ENCODE results near the gene FAT1.
A peak's percentile ranks its signal among the peaks of the same experiment; 100 is the strongest.

FAT1 gene

DNA sequence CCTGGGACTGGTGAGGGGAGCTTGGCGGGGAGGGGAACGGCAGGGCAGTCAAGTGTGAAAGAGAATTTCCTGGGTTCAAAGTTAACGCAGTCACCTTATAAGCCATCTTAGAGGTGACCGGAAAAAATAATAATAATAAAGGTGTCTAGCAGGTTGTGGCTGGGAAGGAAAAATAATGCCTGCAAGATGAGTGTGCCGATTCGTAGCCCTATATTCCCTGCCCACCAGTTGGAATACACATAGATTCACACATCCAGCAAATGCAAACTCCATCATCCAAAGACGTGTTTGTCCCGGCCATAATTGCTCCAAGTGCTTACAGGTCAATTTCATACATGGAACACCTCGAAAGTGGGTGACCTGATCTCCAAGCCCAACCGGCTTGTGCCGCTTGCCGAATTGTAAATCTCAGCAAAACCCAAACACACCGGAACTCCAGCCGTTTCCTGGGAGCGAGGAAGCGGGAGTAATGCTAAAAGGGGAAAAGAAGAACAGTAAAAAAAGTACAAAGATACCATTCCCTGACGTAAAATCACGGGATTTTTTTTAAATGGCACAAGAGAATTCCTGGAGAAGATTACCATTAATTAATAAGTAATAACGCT, 1.3 kb upstream of the FAT1 start:
- Histone ChIP-seq H3K27ac (ENCODE audit: insufficient read depth in 1 of 2, low read depth in 1 of 2, low read length in 2 of 2, poor library complexity in 1 of 2, severe bottlenecking in 2 of 2) (no peak overlapping the region), H3K4me3 (ENCODE audit: control insufficient read depth in 1 of 7, extremely low read depth in 1 of 7, insufficient read depth in 4 of 7, low read depth in 2 of 7, low read length in 6 of 7) (peak overlapping the region in 3 of 7 experiments; percentile 66 to 75 (median 74)), H3K4me1 (ENCODE audit: control extremely low read depth in 1 of 4, control insufficient read depth in 4 of 4, insufficient read depth in 4 of 4, low read length in 3 of 4) (peaks cover 0 to 38% (median 24%) of the 10 kb centered on the region in 4 experiments), H3K36me3 (ENCODE audit: control insufficient read depth in 4 of 4, insufficient read depth in 4 of 4, low read length in 3 of 4) (no peaks in the 10 kb centered on the region), H3K27me3 (replicated peaks in 2 of 5; ENCODE audit: control insufficient read depth in 4 of 5, insufficient read depth in 5 of 5, low read length in 4 of 5) (peaks cover 29 to 93% (median 43%) of the 10 kb centered on the region in 5 experiments), H3K9me3 (ENCODE audit: control extremely low read depth in 1 of 5, control insufficient read depth in 4 of 5, insufficient read depth in 2 of 5, low read depth in 1 of 5, low read length in 4 of 5) (peaks cover 4 to 12% (median 7%) of the 10 kb centered on the region in 5 experiments)
- DNase-seq = peak in 2 of 3 donors; percentile 12 to 15
- POLR2A ChIA-PET = no interaction called here
- WGBS (ENCODE audit: insufficient coverage) = 10% methylated on average over 6 of the region's 19 CpGs
- CTCF ChIA-PET = no interaction called here

DNA sequence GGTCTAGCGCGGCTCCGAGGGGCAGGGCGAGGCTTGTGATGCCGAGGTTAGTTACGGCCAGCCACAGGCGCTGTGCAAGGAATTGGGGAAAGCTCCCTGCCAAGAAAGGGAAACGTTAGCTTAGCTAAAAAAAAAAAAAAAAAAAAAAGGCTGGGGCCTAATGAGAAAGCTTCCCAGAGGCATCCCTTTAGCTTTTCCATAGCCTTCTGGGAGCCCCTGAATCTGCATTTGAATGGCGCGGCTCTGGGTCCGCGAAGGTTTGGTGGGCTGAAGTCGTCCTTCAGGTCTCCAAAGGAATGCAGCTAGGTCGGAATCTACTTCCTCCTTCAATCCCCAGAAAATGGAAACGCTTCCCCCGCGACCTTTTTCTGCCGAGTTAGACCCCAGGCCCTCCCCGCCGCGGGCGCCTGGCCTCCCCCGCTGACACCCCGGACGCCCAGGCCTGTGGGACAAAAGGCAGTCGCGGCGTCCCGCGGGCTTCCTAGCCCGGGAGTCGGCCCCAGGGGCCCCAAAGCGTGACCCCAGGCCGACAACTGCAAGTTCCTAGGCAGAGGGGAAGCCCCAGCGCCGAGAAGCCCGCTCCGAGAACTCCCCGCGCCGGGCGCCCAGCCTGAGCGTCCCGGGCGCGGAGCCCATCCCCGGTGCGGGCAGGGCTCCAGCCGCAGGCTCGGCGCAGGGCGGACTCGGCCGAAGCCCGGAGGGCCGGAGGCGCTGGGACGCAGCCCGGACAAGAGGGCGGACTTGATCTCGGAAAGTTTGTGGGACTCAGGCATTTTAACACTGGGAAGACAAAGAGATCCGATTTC, 605 bp upstream of the FAT1 start:
- peak overlapping the region; percentile 26 to 75 (median 66) for H3K4me3 ChIP-seq (ENCODE audit: control insufficient read depth in 1 of 7, extremely low read depth in 1 of 7, insufficient read depth in 4 of 7, low read depth in 2 of 7, low read length in 6 of 7)

DNA sequence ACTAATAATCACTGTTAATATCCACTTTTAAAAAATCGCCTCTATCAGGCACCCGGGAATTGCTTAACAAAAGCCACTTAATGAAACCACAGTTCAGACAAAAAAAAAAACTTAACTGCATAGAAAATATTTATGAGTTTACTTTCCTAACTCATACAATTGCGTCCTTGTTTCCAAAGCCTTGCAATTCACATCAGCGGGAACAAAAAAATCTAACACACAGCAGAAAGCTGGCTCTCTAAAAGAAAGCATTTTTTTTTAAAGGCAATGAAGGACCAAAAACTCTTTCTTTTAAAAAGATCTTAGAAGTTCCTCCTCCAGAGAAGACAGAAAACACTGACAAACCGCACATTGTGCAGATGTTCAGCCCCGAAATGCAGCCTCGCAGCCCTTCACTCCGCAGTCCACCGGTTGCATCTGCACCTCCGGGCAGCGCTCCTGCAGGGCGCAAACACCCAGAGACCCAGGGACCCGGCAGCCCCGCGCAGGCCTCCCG, 812 bp downstream of the FAT1 start:
- 3% methylated on average over 10 of the region's 16 CpGs for WGBS (ENCODE audit: insufficient coverage)

More for the DNA sequence above, 605 bp upstream of the FAT1 start:
- H3K9me3 ChIP-seq (ENCODE audit: control extremely low read depth in 1 of 5, control insufficient read depth in 4 of 5, insufficient read depth in 2 of 5, low read depth in 1 of 5, low read length in 4 of 5) = peaks cover 7 to 19% (median 9%) of the 10 kb centered on the region in 5 experiments
- H3K27me3 ChIP-seq (replicated peaks in 2 of 5; ENCODE audit: control insufficient read depth in 4 of 5, insufficient read depth in 5 of 5, low read length in 4 of 5) = peaks cover 28 to 92% (median 43%) of the 10 kb centered on the region in 5 experiments
- no peaks in the 10 kb centered on the region for H3K36me3 ChIP-seq (ENCODE audit: control insufficient read depth in 4 of 4, insufficient read depth in 4 of 4, low read length in 3 of 4)
- 1% methylated on average over 51 of the region's 62 CpGs for WGBS (ENCODE audit: insufficient coverage)
- H3K4me1 ChIP-seq (ENCODE audit: control extremely low read depth in 1 of 4, control insufficient read depth in 4 of 4, insufficient read depth in 4 of 4, low read length in 3 of 4) = peaks cover 0 to 38% (median 24%) of the 10 kb centered on the region in 4 experiments
- ChIA-PET CTCF (interaction anchor here (0.6 kb wide), 1 partner anchor 520 kb away, joined by 3 read pairs; no protein-coding TSS in a partner anchor), POLR2A (no interaction called here)
- no peak overlapping the region for H3K27ac ChIP-seq (ENCODE audit: insufficient read depth in 1 of 2, low read depth in 1 of 2, low read length in 2 of 2, poor library complexity in 1 of 2, severe bottlenecking in 2 of 2)
- DNase-seq = peak in 2 of 3 donors; percentile 31 to 36

DNA sequence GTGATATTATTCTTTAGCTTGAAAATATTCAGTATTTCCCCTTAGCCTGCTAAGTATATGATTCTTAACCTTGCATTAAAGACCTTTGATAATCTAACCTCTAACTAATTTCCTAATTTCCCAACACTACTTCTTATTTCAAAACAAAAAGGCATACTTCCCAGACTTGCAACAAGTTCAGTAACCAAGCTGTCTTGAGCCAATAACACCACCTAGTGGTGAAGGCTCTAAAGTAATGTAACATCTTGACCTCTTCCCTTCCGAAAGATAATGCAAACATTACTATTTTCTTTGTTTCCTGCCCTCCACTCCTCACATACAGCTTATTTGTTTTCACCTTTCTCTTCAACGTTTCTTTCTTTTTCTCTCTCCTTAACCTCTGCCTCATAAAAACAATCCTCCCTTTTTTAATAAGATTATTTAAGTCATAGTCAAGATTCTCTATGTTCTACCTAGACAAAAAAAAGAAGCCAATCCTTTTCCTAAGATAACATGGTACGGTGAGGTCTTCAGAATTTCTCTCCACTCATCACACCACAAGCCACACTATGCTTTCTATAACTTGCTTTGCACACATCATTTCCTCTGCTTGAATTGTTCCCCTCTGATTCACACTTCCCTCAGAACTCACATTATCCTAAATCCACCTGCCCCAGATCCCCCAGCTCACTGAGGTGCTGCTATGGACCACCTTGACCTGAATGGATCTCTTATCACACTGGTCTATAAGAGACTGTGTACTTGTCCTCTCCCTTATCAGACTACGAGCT, 3.5 kb downstream of the FAT1 start:
- peaks cover 7 to 30% (median 11%) of the 10 kb centered on the region in 5 experiments for H3K9me3 ChIP-seq (ENCODE audit: control extremely low read depth in 1 of 5, control insufficient read depth in 4 of 5, insufficient read depth in 2 of 5, low read depth in 1 of 5, low read length in 4 of 5)
- H3K27ac ChIP-seq (ENCODE audit: insufficient read depth in 1 of 2, low read depth in 1 of 2, low read length in 2 of 2, poor library complexity in 1 of 2, severe bottlenecking in 2 of 2) = no peak overlapping the region
- H3K4me3 ChIP-seq (ENCODE audit: control insufficient read depth in 1 of 7, extremely low read depth in 1 of 7, insufficient read depth in 4 of 7, low read depth in 2 of 7, low read length in 6 of 7) = no peak overlapping the region
- POLR2A ChIA-PET = no interaction called here
- CTCF ChIA-PET = interaction anchor here (1.8 kb wide), 1 partner anchor 10 kb away, joined by 6 read pairs; no protein-coding TSS in a partner anchor
- peak in 2 of 3 donors; percentile 56 to 58 for DNase-seq
- H3K4me1 ChIP-seq (ENCODE audit: control extremely low read depth in 1 of 4, control insufficient read depth in 4 of 4, insufficient read depth in 4 of 4, low read length in 3 of 4) = peaks cover 0 to 21% (median 14%) of the 10 kb centered on the region in 4 experiments
- H3K27me3 ChIP-seq (replicated peaks in 2 of 5; ENCODE audit: control insufficient read depth in 4 of 5, insufficient read depth in 5 of 5, low read length in 4 of 5) = peaks cover 6 to 51% (median 19%) of the 10 kb centered on the region in 5 experiments
- no peaks in the 10 kb centered on the region for H3K36me3 ChIP-seq (ENCODE audit: control insufficient read depth in 4 of 4, insufficient read depth in 4 of 4, low read length in 3 of 4)
- WGBS (ENCODE audit: insufficient coverage) = 83% methylated on average over 3 of the region's 4 CpGs

More for the DNA sequence above, 812 bp downstream of the FAT1 start:
- Histone ChIP-seq H3K4me3 (ENCODE audit: control insufficient read depth in 1 of 7, extremely low read depth in 1 of 7, insufficient read depth in 4 of 7, low read depth in 2 of 7, low read length in 6 of 7) (peak overlapping the region in 6 of 7 experiments; percentile 43 to 75 (median 67)), H3K4me1 (ENCODE audit: control extremely low read depth in 1 of 4, control insufficient read depth in 4 of 4, insufficient read depth in 4 of 4, low read length in 3 of 4) (peaks cover 0 to 38% (median 24%) of the 10 kb centered on the region in 4 experiments), H3K27ac (ENCODE audit: insufficient read depth in 1 of 2, low read depth in 1 of 2, low read length in 2 of 2, poor library complexity in 1 of 2, severe bottlenecking in 2 of 2) (no peak overlapping the region), H3K27me3 (replicated peaks in 2 of 5; ENCODE audit: control insufficient read depth in 4 of 5, insufficient read depth in 5 of 5, low read length in 4 of 5) (peaks cover 22 to 78% (median 35%) of the 10 kb centered on the region in 5 experiments), H3K9me3 (ENCODE audit: control extremely low read depth in 1 of 5, control insufficient read depth in 4 of 5, insufficient read depth in 2 of 5, low read depth in 1 of 5, low read length in 4 of 5) (peaks cover 7 to 25% (median 11%) of the 10 kb centered on the region in 5 experiments), H3K36me3 (ENCODE audit: control insufficient read depth in 4 of 4, insufficient read depth in 4 of 4, low read length in 3 of 4) (no peaks in the 10 kb centered on the region)
- CTCF ChIA-PET = no interaction called here
- POLR2A ChIA-PET = no interaction called here
- peak in 2 of 3 donors; percentile 50 to 56 for DNase-seq

DNA sequence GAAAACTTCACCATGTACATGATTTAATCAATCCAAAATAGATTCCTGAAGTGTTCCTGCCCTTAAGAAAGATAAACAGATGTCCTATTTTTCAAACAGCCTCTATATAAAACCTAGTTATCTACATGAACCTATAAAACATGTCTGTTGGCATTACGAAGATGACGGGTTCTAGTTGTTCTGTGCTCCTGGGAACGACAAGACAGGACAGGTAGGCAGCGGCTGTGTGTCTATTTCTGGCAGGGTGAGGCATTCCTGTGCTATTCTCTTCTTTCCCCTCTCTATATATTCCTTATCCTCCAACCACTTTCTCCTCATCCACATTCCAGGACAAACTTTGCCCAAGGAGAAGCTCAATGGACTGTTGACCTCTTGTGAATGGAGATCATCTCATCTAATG, 6.1 kb downstream of the FAT1 start:
- peaks cover 0 to 25% (median 16%) of the 10 kb centered on the region in 5 experiments for H3K27me3 ChIP-seq (replicated peaks in 2 of 5; ENCODE audit: control insufficient read depth in 4 of 5, insufficient read depth in 5 of 5, low read length in 4 of 5)
- H3K27ac ChIP-seq (ENCODE audit: insufficient read depth in 1 of 2, low read depth in 1 of 2, low read length in 2 of 2, poor library complexity in 1 of 2, severe bottlenecking in 2 of 2) = no peak overlapping the region
- ChIA-PET POLR2A (no interaction called here), CTCF (no interaction called here)
- H3K4me1 ChIP-seq (ENCODE audit: control extremely low read depth in 1 of 4, control insufficient read depth in 4 of 4, insufficient read depth in 4 of 4, low read length in 3 of 4) = peaks cover 0 to under 1% (median 0%) of the 10 kb centered on the region in 4 experiments
- no peak overlapping the region for H3K4me3 ChIP-seq (ENCODE audit: control insufficient read depth in 1 of 7, extremely low read depth in 1 of 7, insufficient read depth in 4 of 7, low read depth in 2 of 7, low read length in 6 of 7)
- H3K36me3 ChIP-seq (ENCODE audit: control insufficient read depth in 4 of 4, insufficient read depth in 4 of 4, low read length in 3 of 4) = no peaks in the 10 kb centered on the region
- WGBS (ENCODE audit: insufficient coverage) = 100% methylated on average over 4 of the region's 4 CpGs
- no peak for DNase-seq
- peaks cover 7 to 30% (median 11%) of the 10 kb centered on the region in 5 experiments for H3K9me3 ChIP-seq (ENCODE audit: control extremely low read depth in 1 of 5, control insufficient read depth in 4 of 5, insufficient read depth in 2 of 5, low read depth in 1 of 5, low read length in 4 of 5)

DNA sequence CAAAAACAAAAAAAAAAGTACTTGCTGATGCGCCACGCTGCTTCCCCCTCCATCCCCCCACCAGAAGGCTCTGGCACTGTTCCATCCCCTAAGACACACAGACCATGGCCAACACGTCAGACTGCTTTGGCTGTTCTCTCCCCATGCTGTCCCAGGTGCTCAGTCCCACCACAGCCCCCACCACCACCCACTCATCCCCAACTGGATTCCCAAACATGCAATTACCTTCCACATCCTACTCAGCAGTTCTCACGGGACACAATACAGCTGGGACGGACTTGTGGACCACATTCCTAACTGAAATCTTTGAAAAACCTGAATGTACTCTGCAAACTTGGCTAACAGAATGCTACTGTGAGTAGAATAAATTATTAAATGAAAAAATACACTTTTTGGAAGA, 8.6 kb downstream of the FAT1 start:
- DNase-seq = no peak
- no peak overlapping the region for H3K27ac ChIP-seq (ENCODE audit: insufficient read depth in 1 of 2, low read depth in 1 of 2, low read length in 2 of 2, poor library complexity in 1 of 2, severe bottlenecking in 2 of 2)
- ChIA-PET CTCF (no interaction called here), POLR2A (no interaction called here)
- no peaks in the 10 kb centered on the region for H3K36me3 ChIP-seq (ENCODE audit: control insufficient read depth in 4 of 4, insufficient read depth in 4 of 4, low read length in 3 of 4)
- H3K4me1 ChIP-seq (ENCODE audit: control extremely low read depth in 1 of 4, control insufficient read depth in 4 of 4, insufficient read depth in 4 of 4, low read length in 3 of 4) = no peaks in the 10 kb centered on the region
- WGBS (ENCODE audit: insufficient coverage) = 86% methylated on average over 1 of the region's 5 CpGs
- H3K9me3 ChIP-seq (ENCODE audit: control extremely low read depth in 1 of 5, control insufficient read depth in 4 of 5, insufficient read depth in 2 of 5, low read depth in 1 of 5, low read length in 4 of 5) = peaks cover 0 to 19% (median 6%) of the 10 kb centered on the region in 5 experiments
- H3K4me3 ChIP-seq (ENCODE audit: control insufficient read depth in 1 of 7, extremely low read depth in 1 of 7, insufficient read depth in 4 of 7, low read depth in 2 of 7, low read length in 6 of 7) = no peak overlapping the region
- H3K27me3 ChIP-seq (replicated peaks in 2 of 5; ENCODE audit: control insufficient read depth in 4 of 5, insufficient read depth in 5 of 5, low read length in 4 of 5) = peaks cover 0 to 1% (median 0%) of the 10 kb centered on the region in 5 experiments
